ENCODE data around the gene AFG3L2. TPM values are rescaled to one million over a fixed set of nuclear protein-coding genes. Genes with fewer than 3 reads are reported as not detected.

The AFG3L2 gene
- total RNA-seq, 1 donor from 2014 or later, result 51.7 TPM

GRCh38 chr18:12296087-12296403, 81.0 kb downstream of the AFG3L2 start:
- Histone ChIP-seq H3K79me2 (ENCODE audit: low read depth) (no peaks in the 10 kb centered on the region), H3K4me2 (no peak overlapping the region), H3K36me3 (no peaks in the 10 kb centered on the region), H3K9me3 (ENCODE audit: low read depth) (no peaks in the 10 kb centered on the region), H3K27me3 (no peaks in the 10 kb centered on the region), H4K20me1 (ENCODE audit: low read depth) (no peaks in the 10 kb centered on the region), H3K4me3 (no peak overlapping the region), H3K4me1 (no peaks in the 10 kb centered on the region), H2AFZ (replicated peaks) (no peak overlapping the region), H3K27ac (no peak overlapping the region), H3F3A (ENCODE audit: low read depth) (no peaks in the 10 kb centered on the region), H3K9ac (no peak overlapping the region)
- Mint-ChIP-seq H3K4me3 (no peak overlapping the region), H3K9me3 (peaks cover 2% of the 10 kb centered on the region), H3K4me1 (peaks cover 3% of the 10 kb centered on the region), H3K36me3 (no peaks in the 10 kb centered on the region), H3K27me3 (ENCODE audit: insufficient read depth, low read depth) (peaks cover 2% of the 10 kb centered on the region), H3K27ac (no peak overlapping the region)
- no peak for DNase-seq (ENCODE audit: low spot score)
- TF ChIP-seq CTCF (IDR thresholded peaks at IDR 0.05) (no peak), EZH2phosphoT487 (IDR thresholded peaks at IDR 0.05) (no peak)

GRCh38 chr18:12295389-12296086, 81.5 kb downstream of the AFG3L2 start:
- no peaks in the 10 kb centered on the region for H4K20me1 ChIP-seq (ENCODE audit: low read depth)
- no peaks in the 10 kb centered on the region for H3K27me3 ChIP-seq
- H3K4me3 ChIP-seq, result no peak overlapping the region
- no peak overlapping the region for H3K4me2 ChIP-seq
- no peak overlapping the region for H3K9ac ChIP-seq
- peaks cover 3% of the 10 kb centered on the region for H3K4me1 Mint-ChIP-seq
- H3F3A ChIP-seq (ENCODE audit: low read depth), result no peaks in the 10 kb centered on the region
- H3K36me3 ChIP-seq, result no peaks in the 10 kb centered on the region
- no peak overlapping the region for H3K4me3 Mint-ChIP-seq
- no peaks in the 10 kb centered on the region for H3K36me3 Mint-ChIP-seq
- TF ChIP-seq EZH2phosphoT487 (IDR thresholded peaks at IDR 0.05), result no peak
- no peak for TF ChIP-seq CTCF (IDR thresholded peaks at IDR 0.05)
- no peak for TF ChIP-seq EZH2 (IDR thresholded peaks at IDR 0.05)
- H3K9me3 ChIP-seq (ENCODE audit: low read depth), result no peaks in the 10 kb centered on the region
- no peak overlapping the region for H3K27ac ChIP-seq
- H2AFZ ChIP-seq (replicated peaks), result no peak overlapping the region
- H3K4me1 ChIP-seq, result no peaks in the 10 kb centered on the region
- DNase-seq (ENCODE audit: low spot score), result no peak
- H3K9me3 Mint-ChIP-seq, result peaks cover 2% of the 10 kb centered on the region
- H3K27ac Mint-ChIP-seq, result no peak overlapping the region
- peaks cover 2% of the 10 kb centered on the region for H3K27me3 Mint-ChIP-seq (ENCODE audit: insufficient read depth, low read depth)
- no peaks in the 10 kb centered on the region for H3K79me2 ChIP-seq (ENCODE audit: low read depth)

- peaks cover 10% of the 10 kb centered on the region for H3K27me3 Mint-ChIP-seq (ENCODE audit: insufficient read depth, low read depth)
- H3K36me3 ChIP-seq, result no peaks in the 10 kb centered on the region
- peaks cover 14% of the 10 kb centered on the region for H3K27me3 ChIP-seq
- H4K20me1 ChIP-seq (ENCODE audit: low read depth), result no peaks in the 10 kb centered on the region
- no peaks in the 10 kb centered on the region for H3K36me3 Mint-ChIP-seq
- TF ChIP-seq CTCF (IDR thresholded peaks at IDR 0.05), result no peak
- no peaks in the 10 kb centered on the region for H3K79me2 ChIP-seq (ENCODE audit: low read depth)
- peaks cover 2% of the 10 kb centered on the region for H3K9me3 Mint-ChIP-seq
- peaks cover 4% of the 10 kb centered on the region for H3F3A ChIP-seq (ENCODE audit: low read depth)
- H3K9ac ChIP-seq, result no peak overlapping the region
- H3K9me3 ChIP-seq (ENCODE audit: low read depth), result no peaks in the 10 kb centered on the region
- H3K27ac ChIP-seq, result no peak overlapping the region
- no peak overlapping the region for H3K4me3 ChIP-seq
- H3K27ac Mint-ChIP-seq, result no peak overlapping the region
- H3K4me1 Mint-ChIP-seq, result peaks cover 12% of the 10 kb centered on the region
- DNase-seq (ENCODE audit: low spot score), result no peak
- peaks cover 3% of the 10 kb centered on the region for H3K4me1 ChIP-seq
- H3K4me2 ChIP-seq, result no peak overlapping the region
- H3K4me3 Mint-ChIP-seq, result no peak overlapping the region
- no peak overlapping the region for H2AFZ ChIP-seq (replicated peaks)
Measured at GRCh38 chr18:12293831-12294230, 83.2 kb downstream of the AFG3L2 start.

Data from neural progenitor cell (in vitro differentiated cells).